Suprapubic skin (tissue), 4 donors: ENCODE measurements around the gene FLNB.

Experiments used
- POLR2A ChIP-seq, 2 donors: fragments of 450-650 bp; IDR thresholded peaks; one replicate each; pipeline ENCODE4 v1.6.1; 2017; ENCODE audit warnings: antibody characterized with exemption in 2 of 2, mild to moderate bottlenecking in 2 of 2, moderate library complexity in 2 of 2
- POLR2AphosphoS5 ChIP-seq, 3 donors: sonication (generic); formaldehyde crosslinking; IDR thresholded peaks; one replicate each; pipeline ENCODE4 v1.6.1; 2017; ENCODE audit warnings: antibody characterized with exemption in 3 of 3
- TF ChIP-seq, protein P1 (sequence below), 2 donors: fragments of 200-600 bp in 1 of 2; fragments of 450-650 bp in 1 of 2; sonication (generic) in 1 of 2; IDR thresholded peaks; one replicate each; pipeline ENCODE4 v1.5.1; 2016 to 2019; ENCODE audit warnings: antibody characterized with exemption in 2 of 2, mild to moderate bottlenecking in 1 of 2, moderate library complexity in 1 of 2

GRCh38 chr3:58016710-58017109, 8.5 kb downstream of the FLNB start:
- TF ChIP-seq POLR2A (IDR thresholded peaks at IDR 0.05), result no peak
- TF ChIP-seq, protein P1, sequence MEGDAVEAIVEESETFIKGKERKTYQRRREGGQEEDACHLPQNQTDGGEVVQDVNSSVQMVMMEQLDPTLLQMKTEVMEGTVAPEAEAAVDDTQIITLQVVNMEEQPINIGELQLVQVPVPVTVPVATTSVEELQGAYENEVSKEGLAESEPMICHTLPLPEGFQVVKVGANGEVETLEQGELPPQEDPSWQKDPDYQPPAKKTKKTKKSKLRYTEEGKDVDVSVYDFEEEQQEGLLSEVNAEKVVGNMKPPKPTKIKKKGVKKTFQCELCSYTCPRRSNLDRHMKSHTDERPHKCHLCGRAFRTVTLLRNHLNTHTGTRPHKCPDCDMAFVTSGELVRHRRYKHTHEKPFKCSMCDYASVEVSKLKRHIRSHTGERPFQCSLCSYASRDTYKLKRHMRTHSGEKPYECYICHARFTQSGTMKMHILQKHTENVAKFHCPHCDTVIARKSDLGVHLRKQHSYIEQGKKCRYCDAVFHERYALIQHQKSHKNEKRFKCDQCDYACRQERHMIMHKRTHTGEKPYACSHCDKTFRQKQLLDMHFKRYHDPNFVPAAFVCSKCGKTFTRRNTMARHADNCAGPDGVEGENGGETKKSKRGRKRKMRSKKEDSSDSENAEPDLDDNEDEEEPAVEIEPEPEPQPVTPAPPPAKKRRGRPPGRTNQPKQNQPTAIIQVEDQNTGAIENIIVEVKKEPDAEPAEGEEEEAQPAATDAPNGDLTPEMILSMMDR (IDR thresholded peaks at IDR 0.05), result no peak
- TF ChIP-seq POLR2AphosphoS5 (IDR thresholded peaks at IDR 0.05), result no peak
